HepG2 (cell line): ENCODE measurements around the gene IL11RA. TPM values are rescaled to one million over a fixed set of nuclear protein-coding genes. Genes with fewer than 3 reads are reported as not detected.
"Not testable (repeated sequence)": the region's sequence is repeated elsewhere in the genome, so short reads cannot be mapped to it uniquely, and the experiment has no call there.

Experiments used
- ATAC-seq: fragments of 200-7000 bp; cut with Tn5 transposase; 3 replicates; pipeline ENCODE4 v1.9.1; 2020; ENCODE audit warnings: mild to moderate bottlenecking, moderate library complexity
- BruUV-seq: library from RNA; stranded (reverse); fragments of 400-500 nt; replicated peaks from 2 replicates; lab custom pipeline; 2021; lab: Mats Ljungman, UMichigan
- CTCF ChIA-PET: fragments of 300-600 bp; formaldehyde crosslinking; extraction: SDS; loops from one replicate; lab custom pipeline; 2021; ENCODE audit warnings: low total read pairs, inconsistent platforms, low intra/inter-chr PET ratio; lab: Yijun Ruan, JAX
- POLR2A ChIA-PET: fragments of 350-600 bp; sonication (Branson Sonifier 250); formaldehyde crosslinking; loops from one replicate; lab custom pipeline; 2020; ENCODE audit warnings: antibody characterized with exemption, inconsistent platforms; lab: Yijun Ruan, JAX
- DNase-seq: peaks from one replicate; pipeline ENCODE4 v3.0.0-alpha.2; 2015; ENCODE audit warnings: low spot score
- FAIRE-seq: peaks from 3 replicates; lab custom pipeline; 2011; peaks lifted over from hg19 to GRCh38; lab: Jason Lieb, UNC
- H2AFZ ChIP-seq: one replicate; pipeline ENCODE4 v1.6.1; 2011; ENCODE audit warnings: low read length, inconsistent platforms
- H3K27ac ChIP-seq: fragments of 300-600 bp; 3 replicates; pipeline ENCODE4 v1.8.0; 2011; ENCODE audit warnings: mixed run types, mild to moderate bottlenecking, mixed read lengths, low read length, inconsistent platforms; ENCODE audit not compliant: insufficient read depth; ENCODE audit errors: extremely low read length
- H3K27me3 ChIP-seq, 2 experiments: fragments of 200-600 bp in 1 of 2; 2 replicates in 1 of 2; 3 replicates in 1 of 2; pipeline versions ENCODE4 v1.6.0 to v1.8.0; 2011; ENCODE audit warnings: low read length in 2 of 2, mild to moderate bottlenecking in 2 of 2, moderate library complexity in 2 of 2, inconsistent platforms in 1 of 2; ENCODE audit not compliant: insufficient read depth in 2 of 2, control insufficient read depth in 1 of 2
- H3K36me3 ChIP-seq, 2 experiments: fragments of 200-600 bp in 1 of 2; replicated peaks in 1 of 2; 2 replicates in 1 of 2; 3 replicates in 1 of 2; pipeline versions ENCODE4 v1.5.1 to v1.8.0; 2011; ENCODE audit warnings: low read length in 2 of 2, inconsistent platforms in 1 of 2; ENCODE audit not compliant: insufficient read depth in 2 of 2, control insufficient read depth in 1 of 2
- H3K4me1 ChIP-seq: 2 replicates; pipeline ENCODE4 v1.5.1; 2012; ENCODE audit warnings: low read length, inconsistent platforms; ENCODE audit not compliant: insufficient read depth
- H3K4me2 ChIP-seq: 2 replicates; pipeline ENCODE4 v1.6.0; 2011; ENCODE audit warnings: low read depth, low read length, inconsistent platforms
- H3K4me3 ChIP-seq, 3 experiments: fragments of 200-600 bp in 1 of 3; sonication (generic), shearing (Covaris generic) in 1 of 3; replicated peaks in 1 of 3; 2 replicates each; pipeline ENCODE4 v1.5.1; 2011 to 2016; ENCODE audit warnings: low read length in 3 of 3, inconsistent platforms in 2 of 3, low read depth in 2 of 3, mild to moderate bottlenecking in 2 of 3, control low read depth in 1 of 3, mixed read lengths in 1 of 3; ENCODE audit not compliant: insufficient read depth in 1 of 3
- H3K79me2 ChIP-seq: one replicate; pipeline ENCODE4 v1.6.1; 2011; ENCODE audit warnings: low read length, inconsistent platforms; ENCODE audit not compliant: insufficient read depth
- H3K9ac ChIP-seq: 2 replicates; pipeline ENCODE4 v1.6.0; 2011; ENCODE audit warnings: mild to moderate bottlenecking, low read depth, low read length, inconsistent platforms; ENCODE audit not compliant: insufficient read depth
- H3K9me3 ChIP-seq: 2 replicates; pipeline ENCODE4 v1.5.1; 2012; ENCODE audit warnings: mild to moderate bottlenecking, low read length
- H4K20me1 ChIP-seq: 2 replicates; pipeline ENCODE4 v1.6.0; 2011; ENCODE audit warnings: inconsistent platforms, mild to moderate bottlenecking, low read length, moderate library complexity; ENCODE audit not compliant: insufficient read depth
- GTF2F1 ChIP-seq: fragments of 150-350 bp; IDR thresholded peaks from 2 replicates; pipeline ENCODE4 v1.6.1; 2014; ENCODE audit warnings: low read length
- HMG20B ChIP-seq: conservative IDR thresholded peaks from 2 replicates; pipeline ENCODE4 v1.6.1; 2016; ENCODE audit warnings: missing genetic modification reagents, missing compliant biosample characterization
- ZNF101 ChIP-seq: sonication (generic); formaldehyde crosslinking; IDR thresholded peaks from 2 replicates; pipeline ENCODE4 v1.4.0; 2020; ENCODE audit warnings: mild to moderate bottlenecking, low read depth, missing genetic modification reagents, borderline replicate concordance
- ZNF160 ChIP-seq: sonication (generic); formaldehyde crosslinking; IDR thresholded peaks from 2 replicates; pipeline ENCODE4 v1.8.0; 2022; ENCODE audit warnings: mild to moderate bottlenecking, inconsistent platforms, missing genetic modification reagents
- ZNF33A ChIP-seq: sonication (generic); formaldehyde crosslinking; IDR thresholded peaks from 2 replicates; pipeline ENCODE4 v1.5.1; 2020; ENCODE audit warnings: missing genetic modification reagents, mild to moderate bottlenecking, moderate library complexity, borderline replicate concordance
- ZNF33B ChIP-seq: sonication (generic); formaldehyde crosslinking; IDR thresholded peaks from 2 replicates; pipeline ENCODE4 v1.5.1; 2020; ENCODE audit warnings: mild to moderate bottlenecking, missing genetic modification reagents
- ZNF549 ChIP-seq: sonication (generic); formaldehyde crosslinking; IDR thresholded peaks from 2 replicates; pipeline ENCODE4 v1.5.0; 2020; ENCODE audit warnings: missing genetic modification reagents
- ZNF770 ChIP-seq: sonication (generic); formaldehyde crosslinking; IDR thresholded peaks from 2 replicates; pipeline ENCODE4 v1.5.0; 2020; ENCODE audit warnings: mild to moderate bottlenecking, missing genetic modification reagents
- WGBS: methylation state at CpG from one replicate; pipeline ENCODE4 v1.1.6; 2017; ENCODE audit warnings: low lambda C conversion rate; 5-methylcytosine and 5-hydroxymethylcytosine counted together
- in situ Hi-C: cut with HindIII; loops from 2 replicates; pipeline ENCODE4 v1.10.0; 2017; ENCODE audit warnings: low pct_unique_long_range_greater_than_20kb; ENCODE audit not compliant: extremely low pct_ligation_motif_present
- intact Hi-C: fragments of 100-400 bp; cut with micrococcal nuclease; formaldehyde crosslinking; loops from one replicate; pipeline ENCODE4 v1.10.0; 2022; ENCODE audit not compliant: unreplicated experiment
- polyA plus RNA-seq, 8 experiments: library from polyadenylated mRNA; depleted of rRNA in 3 of 8; stranded (reverse) in 7 of 8; unstranded in 1 of 8; fragments of >200 nt; fragmentation: Illumina TruSeq in 4 of 8; extraction: Trizol in 4 of 8; gene quantifications; 2 replicates each; pipeline versions ENCODE4 v1.2.1 to v1.2.3, GENCODE V29; 2011 to 2016; ENCODE audit warnings: low read depth in 4 of 8, missing spikeins in 1 of 8, mixed read lengths in 1 of 8; ENCODE audit not compliant: insufficient read depth in 1 of 8
- total RNA-seq, 5 experiments: library from RNA; depleted of rRNA; stranded (reverse); fragments of >200 nt; fragmentation: Illumina TruSeq; extraction: Trizol; gene quantifications; 2 replicates each; pipeline ENCODE4 v1.2.3, GENCODE V29; 2016; ENCODE audit warnings: low read depth in 1 of 5
- TF ChIP-seq, protein P1 (sequence below): sonication (generic); formaldehyde crosslinking; IDR thresholded peaks from 2 replicates; pipeline ENCODE4 v1.5.1; 2020; ENCODE audit warnings: missing genetic modification reagents, mild to moderate bottlenecking, borderline replicate concordance
- TF ChIP-seq, protein P2 (sequence below): sonication (generic); formaldehyde crosslinking; IDR thresholded peaks from 2 replicates; pipeline ENCODE4 v1.9.0; 2021; ENCODE audit warnings: missing genetic modification reagents, borderline replicate concordance

IL11RA gene
- total and polyA plus RNA-seq, 2 of the 13 experiments (the other 11 are each of a cell fraction or from before 2014, with no cell fraction given): 2.0 to 4.2 TPM

DNA sequence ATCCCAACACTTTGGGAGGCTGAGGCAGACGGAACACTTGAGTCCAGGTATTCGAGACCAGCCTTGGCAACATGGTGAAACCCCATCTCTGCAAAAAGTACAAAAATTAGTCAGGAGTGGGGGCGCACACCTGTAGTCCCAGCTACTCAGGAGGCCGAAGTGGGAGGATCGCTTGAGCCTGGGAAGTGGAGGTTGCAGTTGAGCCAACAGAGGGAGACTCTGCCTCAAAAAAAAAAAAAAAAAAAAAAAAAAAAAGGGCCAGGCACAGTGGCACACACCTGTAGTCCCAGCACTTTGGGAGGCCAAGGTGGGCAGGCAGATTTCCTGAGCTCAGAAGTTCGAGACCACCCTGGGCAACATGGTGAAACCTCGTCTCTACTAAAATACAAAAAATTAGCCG is 12.7 kb upstream of the IL11RA start:
- H3K27ac ChIP-seq, H3K9me3 ChIP-seq, H3K36me3 ChIP-seq, DNase-seq, intact Hi-C loops, ATAC-seq, CTCF ChIA-PET, BruUV-seq, FAIRE-seq, H4K20me1 ChIP-seq, in situ Hi-C loops, H3K4me3 ChIP-seq, H3K27me3 ChIP-seq, H2AFZ ChIP-seq, H3K9ac ChIP-seq, H3K4me2 ChIP-seq: not testable (repeated sequence)
- POLR2A ChIA-PET: interaction anchor here (0.6 to 3.2 kb wide), 2 partner anchors 12 to 26 kb away, joined by 3 to 29 read pairs; partner anchors contain the start of gene IL11RA
- Histone ChIP-seq H3K4me1 (peaks cover 71% of the 10 kb centered on the region), H3K79me2 (peaks cover 14% of the 10 kb centered on the region)
- WGBS: 90% methylated on average over 8 of the region's 8 CpGs
- peak; percentile 83; the same call in 1 of the 2 replicates for TF ChIP-seq ZNF770 (CRISPR knock-in tag)

DNA sequence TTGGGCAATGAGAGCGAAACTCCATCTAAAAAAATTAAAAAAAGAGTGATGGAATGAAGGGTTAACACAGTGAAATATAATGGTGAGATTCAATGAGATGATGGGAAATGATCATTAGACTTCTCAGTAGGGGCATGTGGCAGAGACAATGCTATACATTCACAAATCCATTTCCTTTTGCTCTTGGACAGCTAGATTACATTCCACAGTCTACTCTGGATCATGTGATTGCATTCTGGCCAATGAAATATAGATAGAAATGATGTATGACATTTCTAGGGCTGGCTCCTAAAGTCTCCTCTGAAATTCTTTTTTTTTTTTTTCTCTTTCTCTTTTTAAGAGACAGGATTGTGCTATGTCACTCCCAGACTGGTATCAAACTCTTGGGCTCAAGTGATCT is 9.3 kb upstream of the IL11RA start:
- H3K9ac ChIP-seq: no peak overlapping the region
- TF ChIP-seq, protein P1, sequence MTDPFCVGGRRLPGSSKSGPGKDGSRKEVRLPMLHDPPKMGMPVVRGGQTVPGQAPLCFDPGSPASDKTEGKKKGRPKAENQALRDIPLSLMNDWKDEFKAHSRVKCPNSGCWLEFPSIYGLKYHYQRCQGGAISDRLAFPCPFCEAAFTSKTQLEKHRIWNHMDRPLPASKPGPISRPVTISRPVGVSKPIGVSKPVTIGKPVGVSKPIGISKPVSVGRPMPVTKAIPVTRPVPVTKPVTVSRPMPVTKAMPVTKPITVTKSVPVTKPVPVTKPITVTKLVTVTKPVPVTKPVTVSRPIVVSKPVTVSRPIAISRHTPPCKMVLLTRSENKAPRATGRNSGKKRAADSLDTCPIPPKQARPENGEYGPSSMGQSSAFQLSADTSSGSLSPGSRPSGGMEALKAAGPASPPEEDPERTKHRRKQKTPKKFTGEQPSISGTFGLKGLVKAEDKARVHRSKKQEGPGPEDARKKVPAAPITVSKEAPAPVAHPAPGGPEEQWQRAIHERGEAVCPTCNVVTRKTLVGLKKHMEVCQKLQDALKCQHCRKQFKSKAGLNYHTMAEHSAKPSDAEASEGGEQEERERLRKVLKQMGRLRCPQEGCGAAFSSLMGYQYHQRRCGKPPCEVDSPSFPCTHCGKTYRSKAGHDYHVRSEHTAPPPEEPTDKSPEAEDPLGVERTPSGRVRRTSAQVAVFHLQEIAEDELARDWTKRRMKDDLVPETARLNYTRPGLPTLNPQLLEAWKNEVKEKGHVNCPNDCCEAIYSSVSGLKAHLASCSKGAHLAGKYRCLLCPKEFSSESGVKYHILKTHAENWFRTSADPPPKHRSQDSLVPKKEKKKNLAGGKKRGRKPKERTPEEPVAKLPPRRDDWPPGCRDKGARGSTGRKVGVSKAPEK (CRISPR knock-in tag): no peak
- no peak for TF ChIP-seq GTF2F1
- no peak for TF ChIP-seq ZNF33A (CRISPR knock-in tag)
- TF ChIP-seq ZNF101 (CRISPR knock-in tag): no peak
- TF ChIP-seq, protein P2, sequence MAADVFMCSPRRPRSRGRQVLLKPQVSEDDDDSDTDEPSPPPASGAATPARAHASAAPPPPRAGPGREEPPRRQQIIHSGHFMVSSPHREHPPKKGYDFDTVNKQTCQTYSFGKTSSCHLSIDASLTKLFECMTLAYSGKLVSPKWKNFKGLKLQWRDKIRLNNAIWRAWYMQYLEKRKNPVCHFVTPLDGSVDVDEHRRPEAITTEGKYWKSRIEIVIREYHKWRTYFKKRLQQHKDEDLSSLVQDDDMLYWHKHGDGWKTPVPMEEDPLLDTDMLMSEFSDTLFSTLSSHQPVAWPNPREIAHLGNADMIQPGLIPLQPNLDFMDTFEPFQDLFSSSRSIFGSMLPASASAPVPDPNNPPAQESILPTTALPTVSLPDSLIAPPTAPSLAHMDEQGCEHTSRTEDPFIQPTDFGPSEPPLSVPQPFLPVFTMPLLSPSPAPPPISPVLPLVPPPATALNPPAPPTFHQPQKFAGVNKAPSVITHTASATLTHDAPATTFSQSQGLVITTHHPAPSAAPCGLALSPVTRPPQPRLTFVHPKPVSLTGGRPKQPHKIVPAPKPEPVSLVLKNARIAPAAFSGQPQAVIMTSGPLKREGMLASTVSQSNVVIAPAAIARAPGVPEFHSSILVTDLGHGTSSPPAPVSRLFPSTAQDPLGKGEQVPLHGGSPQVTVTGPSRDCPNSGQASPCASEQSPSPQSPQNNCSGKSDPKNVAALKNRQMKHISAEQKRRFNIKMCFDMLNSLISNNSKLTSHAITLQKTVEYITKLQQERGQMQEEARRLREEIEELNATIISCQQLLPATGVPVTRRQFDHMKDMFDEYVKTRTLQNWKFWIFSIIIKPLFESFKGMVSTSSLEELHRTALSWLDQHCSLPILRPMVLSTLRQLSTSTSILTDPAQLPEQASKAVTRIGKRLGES (CRISPR knock-in tag): no peak
- no peak for TF ChIP-seq ZNF160
- TF ChIP-seq HMG20B (CRISPR knock-in tag): no peak
- no peak for TF ChIP-seq ZNF549 (CRISPR knock-in tag)
- TF ChIP-seq ZNF33B (CRISPR knock-in tag): no peak
- no peaks in the 10 kb centered on the region; a peak in 1 of 5 replicates for H3K27me3 ChIP-seq
- no peaks in the 10 kb centered on the region for H3K9me3 ChIP-seq
- intact Hi-C loops: no loop called here
- H3K27ac ChIP-seq: peak overlapping the region; percentile 50
- CTCF ChIA-PET: no interaction called here
- WGBS: 100% methylated on average over 1 of the region's 1 CpG
- ATAC-seq (no peak), FAIRE-seq (no peak), DNase-seq (no peak)
- H3K4me2 ChIP-seq: no peak overlapping the region
- no peaks in the 10 kb centered on the region for H4K20me1 ChIP-seq
- no peak overlapping the region for H2AFZ ChIP-seq
- H3K4me1 ChIP-seq: peaks cover 69% of the 10 kb centered on the region
- POLR2A ChIA-PET: interaction anchor here (1.0 to 1.2 kb wide), 2 partner anchors 9 kb away, joined by 3 to 6 read pairs; partner anchors contain the start of gene IL11RA
- no TSS peak for BruUV-seq
- peaks cover 6% of the 10 kb centered on the region for H3K79me2 ChIP-seq
- no peak overlapping the region for H3K4me3 ChIP-seq
- H3K36me3 ChIP-seq: no peaks in the 10 kb centered on the region
- in situ Hi-C loops: no loop called here
